Panc1 (cell line): ENCODE measurements around the gene ZNF593. TPM values are rescaled to one million over a fixed set of nuclear protein-coding genes. Genes with fewer than 3 reads are reported as not detected.

ENCODE experiments used
- ATAC-seq: fragments of 200-7000 bp; cut with Tn5 transposase; 2 replicates; pipeline ENCODE4 v1.9.1; 2020; ENCODE audit warnings: mild to moderate bottlenecking, moderate library complexity
- BruUV-seq: library from RNA; stranded (reverse); fragments of 400-500 nt; replicated peaks from 2 replicates; lab custom pipeline; 2021; lab: Mats Ljungman, UMichigan
- CTCF ChIA-PET: fragments of 300-600 bp; sonication (Branson Sonifier 250); formaldehyde crosslinking; loops from one replicate; lab custom pipeline; 2022; ENCODE audit warnings: antibody characterized with exemption; lab: Charles Lee
- POLR2A ChIA-PET: fragments of 300-600 bp; sonication (Branson Sonifier 250); formaldehyde crosslinking; loops from one replicate; lab custom pipeline; 2022; ENCODE audit warnings: antibody characterized with exemption; lab: Charles Lee
- DNase-seq: peaks from one replicate; pipeline ENCODE4 v3.0.0-alpha.2; 2010; ENCODE audit warnings: low read depth, low spot score
- H3K27ac ChIP-seq: 2 replicates; pipeline ENCODE4 v1.5.1; 2011; ENCODE audit warnings: mild to moderate bottlenecking, low read length, inconsistent platforms
- H3K27me3 ChIP-seq: fragments of 200-500 bp; sonication (Bioruptor generic); 2 replicates; pipeline ENCODE4 v1.6.0; 2014; ENCODE audit warnings: low read length, inconsistent platforms; ENCODE audit not compliant: control insufficient read depth, insufficient read depth
- H3K36me3 ChIP-seq: fragments of 200-500 bp; sonication (Bioruptor generic); 2 replicates; pipeline ENCODE4 v1.5.1; 2014; ENCODE audit warnings: inconsistent platforms, mild to moderate bottlenecking, low read length, moderate library complexity; ENCODE audit not compliant: control insufficient read depth, insufficient read depth
- H3K4me1 ChIP-seq: 2 replicates; pipeline ENCODE4 v1.5.1; 2011; ENCODE audit warnings: inconsistent platforms, mild to moderate bottlenecking, low read length, moderate library complexity; ENCODE audit not compliant: control insufficient read depth, insufficient read depth
- H3K4me3 ChIP-seq, 2 experiments: 2 replicates each; pipeline ENCODE4 v1.5.1; 2011 to 2012; ENCODE audit warnings: low read depth in 2 of 2, low read length in 2 of 2, mild to moderate bottlenecking in 2 of 2, inconsistent platforms in 1 of 2, moderate library complexity in 1 of 2
- H3K9me3 ChIP-seq: fragments of 200-500 bp; sonication (Bioruptor generic); 2 replicates; pipeline ENCODE4 v1.5.1; 2014; ENCODE audit warnings: low read depth, mild to moderate bottlenecking, inconsistent platforms, low read length, moderate library complexity; ENCODE audit not compliant: control insufficient read depth, insufficient read depth
- CTCF ChIP-seq: fragments of 450-650 bp; IDR thresholded peaks from 2 replicates; pipeline ENCODE4 v1.5.1; 2017; ENCODE audit warnings: mild to moderate bottlenecking
- POLR2AphosphoS5 ChIP-seq: IDR thresholded peaks from 2 replicates; pipeline ENCODE4 v1.6.1; 2012; ENCODE audit warnings: mild to moderate bottlenecking, low read depth, low read length, moderate library complexity
- REST ChIP-seq, 2 experiments: IDR thresholded peaks; 2 replicates each; pipeline ENCODE4 v1.6.1; 2011 to 2012; ENCODE audit warnings: low read depth in 2 of 2, control low read depth in 1 of 2, low read length in 1 of 2, mild to moderate bottlenecking in 1 of 2, moderate library complexity in 1 of 2; ENCODE audit not compliant: insufficient read depth in 1 of 2
- SIN3A ChIP-seq: IDR thresholded peaks from 2 replicates; pipeline ENCODE4 v1.6.1; 2012; ENCODE audit warnings: low read depth, mild to moderate bottlenecking, low read length, moderate library complexity, borderline replicate concordance; ENCODE audit not compliant: insufficient read depth
- TCF7L2 ChIP-seq: IDR thresholded peaks from 2 replicates; pipeline ENCODE4 v1.6.1; 2011; ENCODE audit warnings: mild to moderate bottlenecking, low read depth, low read length, inconsistent platforms
- in situ Hi-C: cut with HindIII; loops from 2 replicates; pipeline ENCODE4 v1.10.0; 2016; ENCODE audit warnings: low sequenced_read_pairs, low pct_unique_long_range_greater_than_20kb
- intact Hi-C: fragments of 100-400 bp; cut with micrococcal nuclease; formaldehyde crosslinking; loops from one replicate; pipeline ENCODE4 v1.10.0; 2022; ENCODE audit not compliant: unreplicated experiment
- total RNA-seq: library from RNA; stranded (reverse); gene quantifications from one replicate; pipeline ENCODE4 v1.2.1, GENCODE V29; 2021; ENCODE audit not compliant: unreplicated experiment

Gene ZNF593
- total RNA-seq, 1 experiment from 2014 or later = 108 TPM

- Histone ChIP-seq H3K4me3 (no peak overlapping the region), H3K36me3 (no peaks in the 10 kb centered on the region), H3K4me1 (no peaks in the 10 kb centered on the region), H3K9me3 (no peaks in the 10 kb centered on the region), H3K27me3 (no peaks in the 10 kb centered on the region), H3K27ac (no peak overlapping the region)
- intact Hi-C loops = no loop called here
- POLR2A ChIA-PET = no interaction called here
- no TSS peak for BruUV-seq
- in situ Hi-C loops = no loop called here
- CTCF ChIA-PET = interaction anchor here (0.7 kb wide), 1 partner anchor 9 kb away, joined by 10 read pairs; no protein-coding TSS in a partner anchor
- TF ChIP-seq REST (IDR thresholded peaks at IDR 0.05; ENCODE audit: insufficient read depth in 1 of 2, low read depth in 2 of 2, low read length in 1 of 2) = no peak
- no peak for DNase-seq
- no peak for ATAC-seq
Measured at GRCh38 chr1:26195805-26196204, 26.1 kb downstream of the ZNF593 start.

GRCh38 chr1:26197301-26197700, 27.6 kb downstream of the ZNF593 start:
- no peaks in the 10 kb centered on the region for H3K27me3 ChIP-seq
- in situ Hi-C loops = no loop called here
- ChIA-PET CTCF (no interaction called here), POLR2A (no interaction called here)
- no peaks in the 10 kb centered on the region for H3K9me3 ChIP-seq
- intact Hi-C loops = no loop called here
- H3K27ac ChIP-seq = no peak overlapping the region
- TF ChIP-seq REST (IDR thresholded peaks at IDR 0.05; ENCODE audit: insufficient read depth in 1 of 2, low read depth in 2 of 2, low read length in 1 of 2) (no peak), SIN3A (no peak), POLR2AphosphoS5 (no peak), TCF7L2 (no peak), CTCF (no peak)
- no peaks in the 10 kb centered on the region for H3K36me3 ChIP-seq
- no peaks in the 10 kb centered on the region for H3K4me1 ChIP-seq
- no TSS peak for BruUV-seq
- DNase-seq (no peak), ATAC-seq (no peak)
- H3K4me3 ChIP-seq = no peak overlapping the region
